Spleen (tissue), 11 donors: ENCODE data around the gene RAB3B. TPM values are rescaled to one million over a fixed set of nuclear protein-coding genes. Genes with fewer than 3 reads are reported as not detected.

Source experiments
- DNase-seq: peaks from one replicate; pipeline ENCODE4 v3.0.0-alpha.2; 2020
- H3K27ac ChIP-seq, 8 donors: fragments of 200-600 bp; sonication (generic) in 7 of 8; 1 replicate in 4 of 8; 2 replicates in 4 of 8; pipeline versions ENCODE4 v1.5.0 to v1.8.0; 2016 to 2021; ENCODE audit warnings: inconsistent platforms in 4 of 8, mild to moderate bottlenecking in 4 of 8, moderate library complexity in 1 of 8
- H3K27me3 ChIP-seq, 7 donors: fragments of 200-600 bp; sonication (generic) in 6 of 7; replicated peaks in 1 of 7; 1 replicate in 4 of 7; 2 replicates in 3 of 7; pipeline versions ENCODE4 v1.5.0 to v1.8.0; 2016 to 2021; ENCODE audit warnings: inconsistent platforms in 3 of 7, mild to moderate bottlenecking in 1 of 7
- H3K36me3 ChIP-seq, 6 donors: fragments of 200-600 bp; sonication (generic) in 5 of 6; 1 replicate in 4 of 6; 2 replicates in 2 of 6; pipeline versions ENCODE4 v1.5.0 to v1.8.0; 2016 to 2021; ENCODE audit warnings: inconsistent platforms in 2 of 6
- H3K4me1 ChIP-seq, 6 donors: fragments of 200-600 bp; sonication (generic) in 5 of 6; 1 replicate in 3 of 6; 2 replicates in 3 of 6; pipeline versions ENCODE4 v1.5.0 to v1.8.0; 2016 to 2021; ENCODE audit warnings: inconsistent platforms in 3 of 6
- H3K4me3 ChIP-seq, 8 donors: fragments of 200-600 bp; sonication (generic) in 7 of 8; 1 replicate in 4 of 8; 2 replicates in 4 of 8; pipeline versions ENCODE4 v1.5.0 to v1.8.0; 2016 to 2021; ENCODE audit warnings: inconsistent platforms in 4 of 8, mild to moderate bottlenecking in 4 of 8, moderate library complexity in 2 of 8
- H3K9me3 ChIP-seq, 8 donors: fragments of 200-600 bp; sonication (generic) in 7 of 8; 1 replicate in 4 of 8; 2 replicates in 4 of 8; pipeline versions ENCODE4 v1.5.0 to v1.8.0; 2016 to 2021; ENCODE audit warnings: inconsistent platforms in 4 of 8
- POLR2A ChIP-seq, 3 donors: fragments of 450-650 bp; IDR thresholded peaks; one replicate each; pipeline ENCODE4 v1.5.1; 2017; ENCODE audit warnings: antibody characterized with exemption in 3 of 3, mild to moderate bottlenecking in 1 of 3
- POLR2AphosphoS5 ChIP-seq, 3 donors: sonication (generic); formaldehyde crosslinking; IDR thresholded peaks; one replicate each; pipeline ENCODE4 v1.5.1; 2017; ENCODE audit warnings: antibody characterized with exemption in 3 of 3
- WGBS, 5 donors: extraction: QIAGEN DNeasy Blood & Tissue Kit in 3 of 5; methylation state at CpG; one replicate each; pipeline versions ENCODE4 v1.1.5 to v1.1.7; 2013 to 2018; 5-methylcytosine and 5-hydroxymethylcytosine counted together
- intact Hi-C: fragments of 100-400 bp; cut with DNase I; formaldehyde crosslinking; loops from one replicate; pipeline ENCODE4 v1.15.0; 2023; ENCODE audit warnings: low total_unique reads
- polyA plus RNA-seq, 3 donors: library from polyadenylated mRNA; stranded (reverse); fragments of 200-250 nt; gene quantifications; one replicate each; pipeline ENCODE4 v1.2.1, GENCODE V29; 2013
- total RNA-seq, 7 donors: library from RNA; depleted of rRNA in 3 of 7; stranded (reverse); fragments of >200 nt in 3 of 7; fragmentation: NEBNext Ultra II Directional in 4 of 7; extraction: Animal tissue kit (Norgen Biotek cat#: 25700) in 4 of 7; gene quantifications; one replicate each; pipeline versions ENCODE4 v1.1.0 to v1.2.1, GENCODE V29; 2016 to 2021
- TF ChIP-seq, protein P1 (sequence below), 11 experiments: fragments of 200-600 bp in 7 of 11; fragments of 450-650 bp in 4 of 11; sonication (generic) in 4 of 11; IDR thresholded peaks in 8 of 11; conservative IDR thresholded peaks in 3 of 11; 1 replicate in 7 of 11; 2 replicates in 4 of 11; pipeline versions ENCODE4 v1.4.0 to v1.8.0; 2016 to 2021; ENCODE audit warnings: antibody characterized with exemption in 11 of 11, inconsistent platforms in 4 of 11, mild to moderate bottlenecking in 1 of 11
- donor health status: healthy with polysubstance abuse.
- donor health status: DM: no; HTN: no; CAD: no; lungs with moderate emphysema.
- donor health status: DM: no; HTN: no; CAD: no.
- donor health status: Bipolar disorder and iron deficiency.
- donor health status: healthy.
- donor health status: DM: no; HTN: no; CAD: no.
- donor health status: DM: yes; HTN: yes; CAD: no.

The RAB3B gene
- total and polyA plus RNA-seq, 10 donors: 0.02 to 0.32 (median 0.13) TPM; not detected in 2

DNA sequence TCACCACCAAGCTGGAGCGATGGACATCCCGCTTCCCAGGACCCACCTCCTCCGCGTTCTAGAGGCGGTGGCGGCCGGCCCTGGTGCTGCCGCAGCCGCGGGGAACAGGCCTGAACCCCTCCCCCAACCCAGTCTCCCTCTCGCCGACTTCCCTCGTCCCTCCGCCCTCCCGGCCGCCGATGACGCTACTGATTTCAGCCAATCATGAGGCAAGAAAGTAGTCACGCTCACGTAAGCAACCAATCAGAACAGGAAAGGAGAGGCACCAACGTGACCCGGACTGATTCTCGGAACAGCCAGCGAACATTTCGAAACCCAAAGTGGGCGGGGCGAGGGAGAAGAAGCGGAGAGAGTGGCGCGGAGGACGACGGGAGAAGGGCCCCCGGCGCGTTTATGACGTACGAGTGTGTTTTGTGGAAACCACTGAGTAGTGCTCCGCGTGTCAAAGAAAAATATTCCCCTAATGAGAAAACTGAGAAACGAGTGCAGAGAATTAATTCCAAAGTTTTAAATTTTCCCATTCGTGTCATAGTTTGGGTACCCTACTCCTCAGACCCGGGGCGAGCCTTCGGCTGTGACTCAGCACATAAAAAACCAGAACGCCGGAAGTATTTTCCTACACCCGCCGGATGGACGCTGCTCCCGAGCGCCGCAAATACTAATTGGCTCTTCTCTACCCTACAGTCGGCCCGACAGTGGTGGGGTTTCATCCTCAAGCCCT, 111.7 kb downstream of the RAB3B start, which contains the start of gene NRDC:
TSS of gene NRDC (minus strand) at position 112 of the 721 bp plus-strand sequence. CDS start 112 bp downstream, outside the sequence.
- peak within 1 kb of the TSS; percentile 94 to 99 (median 98) for H3K27ac ChIP-seq
- peaks cover 0 to 19% (median 0%) of the 10 kb centered on the region in 7 donors for H3K27me3 ChIP-seq
- WGBS, 5 donors: 0 to 1% (median 0%) methylated on average over 53 to 54 of the region's 54 CpGs
- H3K4me3 ChIP-seq: peak within 1 kb of the TSS; percentile 67 to 95 (median 84)
- DNase-seq: peak; percentile 99
- TF ChIP-seq POLR2AphosphoS5 (IDR thresholded peaks at IDR 0.05): peak; percentile 95 to 99 (median 97)
- TF ChIP-seq, protein P1, sequence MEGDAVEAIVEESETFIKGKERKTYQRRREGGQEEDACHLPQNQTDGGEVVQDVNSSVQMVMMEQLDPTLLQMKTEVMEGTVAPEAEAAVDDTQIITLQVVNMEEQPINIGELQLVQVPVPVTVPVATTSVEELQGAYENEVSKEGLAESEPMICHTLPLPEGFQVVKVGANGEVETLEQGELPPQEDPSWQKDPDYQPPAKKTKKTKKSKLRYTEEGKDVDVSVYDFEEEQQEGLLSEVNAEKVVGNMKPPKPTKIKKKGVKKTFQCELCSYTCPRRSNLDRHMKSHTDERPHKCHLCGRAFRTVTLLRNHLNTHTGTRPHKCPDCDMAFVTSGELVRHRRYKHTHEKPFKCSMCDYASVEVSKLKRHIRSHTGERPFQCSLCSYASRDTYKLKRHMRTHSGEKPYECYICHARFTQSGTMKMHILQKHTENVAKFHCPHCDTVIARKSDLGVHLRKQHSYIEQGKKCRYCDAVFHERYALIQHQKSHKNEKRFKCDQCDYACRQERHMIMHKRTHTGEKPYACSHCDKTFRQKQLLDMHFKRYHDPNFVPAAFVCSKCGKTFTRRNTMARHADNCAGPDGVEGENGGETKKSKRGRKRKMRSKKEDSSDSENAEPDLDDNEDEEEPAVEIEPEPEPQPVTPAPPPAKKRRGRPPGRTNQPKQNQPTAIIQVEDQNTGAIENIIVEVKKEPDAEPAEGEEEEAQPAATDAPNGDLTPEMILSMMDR (IDR thresholded peaks at IDR 0.05 in 8 of 11, conservative IDR thresholded peaks at IDR 0.05 in 3 of 11): peak in 3 of 11 experiments; percentile 9 to 29 (median 19)
- peak; percentile 40 to 91 (median 79) for TF ChIP-seq POLR2A (IDR thresholded peaks at IDR 0.05)
- peaks cover 24 to 57% (median 46%) of the 10 kb centered on the region in 6 donors for H3K4me1 ChIP-seq
- H3K9me3 ChIP-seq: no peaks in the 10 kb centered on the region
- intact Hi-C loops: no loop called here
- peaks cover 0 to 7% (median 0%) of the 10 kb centered on the region in 6 donors for H3K36me3 ChIP-seq

DNA sequence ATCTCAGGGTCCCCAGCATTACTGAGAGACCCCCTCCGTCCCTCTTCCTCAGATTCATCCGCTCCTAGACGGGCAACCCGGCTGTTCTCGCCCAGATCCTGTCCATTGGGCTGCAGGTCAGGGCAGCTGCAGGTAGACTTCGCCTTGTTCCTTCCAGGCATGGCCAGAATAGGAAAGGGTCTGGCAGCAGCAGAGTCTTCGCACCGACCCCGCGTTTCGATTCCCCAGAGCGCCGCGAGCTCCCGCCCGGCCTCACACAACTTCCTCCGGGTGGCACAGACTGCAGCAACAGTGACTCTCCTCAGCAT, 112.2 kb downstream of the RAB3B start:
- TF ChIP-seq, protein P1 (IDR thresholded peaks at IDR 0.05 in 8 of 11, conservative IDR thresholded peaks at IDR 0.05 in 3 of 11): no peak
- TF ChIP-seq POLR2A (IDR thresholded peaks at IDR 0.05) (no peak), POLR2AphosphoS5 (IDR thresholded peaks at IDR 0.05) (no peak)
- Histone ChIP-seq H3K9me3 (no peaks in the 10 kb centered on the region), H3K4me1 (peaks cover 24 to 62% (median 50%) of the 10 kb centered on the region in 6 donors), H3K36me3 (peaks cover 0 to 12% (median 0%) of the 10 kb centered on the region in 6 donors), H3K27ac (peak overlapping the region; percentile 94 to 99 (median 98)), H3K4me3 (peak overlapping the region; percentile 67 to 95 (median 84)), H3K27me3 (peaks cover 0 to 19% (median 0%) of the 10 kb centered on the region in 7 donors)
- WGBS, 5 donors: 0% methylated on average over 16 to 17 of the region's 17 CpGs; no CpG with 5 or more reads in 1 of the 5 donors
- intact Hi-C loops: no loop called here
- DNase-seq: no peak

DNA sequence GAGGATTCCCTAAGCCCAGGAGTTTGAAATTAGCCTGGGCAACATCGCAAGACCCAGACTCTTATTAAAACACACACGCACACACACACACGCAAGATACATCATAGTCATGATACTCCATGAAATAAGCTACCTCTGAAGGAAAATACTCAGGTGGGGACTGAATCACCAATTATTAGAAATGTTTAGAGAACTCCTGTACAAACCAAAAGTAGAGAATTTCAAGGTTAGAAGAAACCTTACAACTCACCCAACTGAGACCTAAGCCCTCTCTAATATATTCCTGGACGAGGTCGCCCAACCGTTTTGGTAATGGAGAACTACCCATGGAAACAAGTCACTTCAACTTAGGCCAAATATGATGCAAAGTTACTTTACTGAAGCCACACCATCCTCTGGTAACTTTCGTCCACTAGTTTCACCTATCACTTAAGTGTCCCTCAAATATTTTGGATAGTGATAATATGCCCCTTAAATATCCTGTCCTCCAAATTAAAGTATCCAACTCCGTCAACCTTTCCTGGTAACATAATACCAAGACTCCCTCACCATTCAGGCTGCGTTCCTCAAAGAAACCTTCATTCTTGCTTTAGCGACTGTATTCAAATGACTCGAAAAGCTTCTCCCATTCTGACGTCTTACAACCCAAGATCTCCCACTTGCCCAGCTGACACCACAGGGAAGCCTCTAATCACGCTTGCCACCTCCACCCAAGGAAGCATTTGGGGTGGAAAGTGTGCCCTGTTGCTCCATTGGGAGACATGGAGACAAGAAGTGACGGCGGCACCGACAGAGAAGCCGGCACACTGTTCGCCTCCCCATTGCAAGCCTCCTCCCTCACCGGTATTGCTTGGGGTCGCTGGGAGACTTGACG, 112.8 kb downstream of the RAB3B start:
- intact Hi-C loops: no loop called here
- no peak for DNase-seq
- peaks cover 0 to 18% (median 3%) of the 10 kb centered on the region in 6 donors for H3K36me3 ChIP-seq
- H3K4me3 ChIP-seq: peak overlapping the region; percentile 67 to 95 (median 84)
- WGBS, 5 donors: 13 to 14% (median 14%) methylated on average over 17 to 21 of the region's 21 CpGs
- peaks cover 24 to 63% (median 55%) of the 10 kb centered on the region in 6 donors for H3K4me1 ChIP-seq
- peaks cover 0 to 17% (median 0%) of the 10 kb centered on the region in 7 donors for H3K27me3 ChIP-seq
- H3K9me3 ChIP-seq: no peaks in the 10 kb centered on the region
- TF ChIP-seq POLR2AphosphoS5 (IDR thresholded peaks at IDR 0.05) (no peak), POLR2A (IDR thresholded peaks at IDR 0.05) (no peak)
- TF ChIP-seq, protein P1 (IDR thresholded peaks at IDR 0.05 in 8 of 11, conservative IDR thresholded peaks at IDR 0.05 in 3 of 11): no peak
- peak overlapping the region; percentile 94 to 99 (median 98) for H3K27ac ChIP-seq
